H9 (cell line): ENCODE data around the gene CGAS. TPM values are rescaled to one million over a fixed set of nuclear protein-coding genes. Genes with fewer than 3 reads are reported as not detected.

Experiments used
- DNase-seq: peaks from one replicate; pipeline ENCODE4 v3.0.0-alpha.2; 2017
- H2AFZ ChIP-seq: one replicate; pipeline ENCODE4 v1.6.1; 2013; ENCODE audit warnings: mild to moderate bottlenecking, low read length, control low read depth, moderate library complexity
- H2AK5ac ChIP-seq: 2 replicates; pipeline ENCODE4 v1.6.1; 2013; ENCODE audit warnings: low read length, control low read depth, mixed read lengths; ENCODE audit not compliant: insufficient read length
- H2BK120ac ChIP-seq: one replicate; pipeline ENCODE4 v1.6.1; 2013; ENCODE audit warnings: low read depth, mild to moderate bottlenecking, low read length, control low read depth, inconsistent platforms; ENCODE audit not compliant: poor library complexity, severe bottlenecking
- H2BK12ac ChIP-seq: 2 replicates; pipeline ENCODE4 v1.6.1; 2013; ENCODE audit warnings: low read length, control low read depth, mixed read lengths, low read depth; ENCODE audit not compliant: insufficient read length
- H2BK15ac ChIP-seq: 2 replicates; pipeline ENCODE4 v1.6.1; 2013; ENCODE audit warnings: low read depth, low read length, control low read depth
- H2BK20ac ChIP-seq: one replicate; pipeline ENCODE4 v1.6.1; 2013; ENCODE audit warnings: low read depth, mild to moderate bottlenecking, low read length, control low read depth, inconsistent platforms; ENCODE audit not compliant: poor library complexity, severe bottlenecking
- H2BK5ac ChIP-seq: 2 replicates; pipeline ENCODE4 v1.6.1; 2013; ENCODE audit warnings: low read length, control low read depth, mixed read lengths; ENCODE audit not compliant: insufficient read length
- H3K14ac ChIP-seq: 2 replicates; pipeline ENCODE4 v1.6.1; 2013; ENCODE audit warnings: low read length, control low read depth; ENCODE audit not compliant: insufficient read depth
- H3K18ac ChIP-seq: 2 replicates; pipeline ENCODE4 v1.6.1; 2013; ENCODE audit warnings: low read depth, mild to moderate bottlenecking, mixed read lengths, low read length, control low read depth; ENCODE audit not compliant: insufficient read length
- H3K23ac ChIP-seq: 2 replicates; pipeline ENCODE4 v1.6.1; 2013; ENCODE audit warnings: low read length, control low read depth, mixed read lengths, low read depth; ENCODE audit not compliant: insufficient read length
- H3K23me2 ChIP-seq: 2 replicates; pipeline ENCODE4 v1.6.1; 2013; ENCODE audit warnings: low read depth, mild to moderate bottlenecking, mixed read lengths, low read length, control low read depth; ENCODE audit not compliant: insufficient read length, poor library complexity, severe bottlenecking
- H3K27ac ChIP-seq: 2 replicates; pipeline ENCODE4 v1.5.1; 2013; ENCODE audit warnings: low read length, control low read depth, mixed read lengths, low read depth; ENCODE audit not compliant: insufficient read length
- H3K27me3 ChIP-seq: 2 replicates; pipeline ENCODE4 v1.6.1; 2013; ENCODE audit warnings: low read length, control low read depth, inconsistent platforms; ENCODE audit not compliant: insufficient read depth
- H3K4ac ChIP-seq: 2 replicates; pipeline ENCODE4 v1.6.1; 2013; ENCODE audit warnings: low read depth, mild to moderate bottlenecking, control low read depth, inconsistent platforms, low read length, moderate library complexity
- H3K4me1 ChIP-seq: 2 replicates; pipeline ENCODE4 v1.6.1; 2013; ENCODE audit warnings: low read length, control low read depth, inconsistent platforms; ENCODE audit not compliant: insufficient read depth
- H3K4me2 ChIP-seq: 2 replicates; pipeline ENCODE4 v1.6.1; 2013; ENCODE audit warnings: low read length, control low read depth, mixed read lengths; ENCODE audit not compliant: insufficient read length, insufficient read depth
- H3K56ac ChIP-seq: 2 replicates; pipeline ENCODE4 v1.6.1; 2013; ENCODE audit warnings: low read depth, mild to moderate bottlenecking, mixed read lengths, low read length, control low read depth; ENCODE audit not compliant: insufficient read length
- H3K79me1 ChIP-seq: 2 replicates; pipeline ENCODE4 v1.6.1; 2013; ENCODE audit warnings: low read depth, mild to moderate bottlenecking, moderate library complexity, low read length, control low read depth, inconsistent platforms; ENCODE audit not compliant: insufficient read depth, poor library complexity, severe bottlenecking
- H3K79me2 ChIP-seq: 2 replicates; pipeline ENCODE4 v1.6.1; 2013; ENCODE audit warnings: low read length, control low read depth, inconsistent platforms; ENCODE audit not compliant: insufficient read depth
- H3K9ac ChIP-seq: 2 replicates; pipeline ENCODE4 v1.6.1; 2013; ENCODE audit warnings: low read length, control low read depth, mixed read lengths; ENCODE audit not compliant: insufficient read length; ENCODE audit errors: extremely low read depth
- H3K9me3 ChIP-seq: one replicate; pipeline ENCODE4 v1.6.1; 2013; ENCODE audit warnings: low read depth, low read length, inconsistent platforms; ENCODE audit not compliant: control insufficient read depth
- H3T11ph ChIP-seq: one replicate; pipeline ENCODE4 v1.6.1; 2013; ENCODE audit warnings: mild to moderate bottlenecking, low read length, control low read depth, inconsistent platforms
- H4K20me1 ChIP-seq: one replicate; pipeline ENCODE4 v1.6.1; 2013; ENCODE audit not compliant: control insufficient read depth, insufficient read length, insufficient read depth
- H4K5ac ChIP-seq: 2 replicates; pipeline ENCODE4 v1.6.1; 2013; ENCODE audit warnings: low read depth, mild to moderate bottlenecking, mixed read lengths, low read length, control low read depth; ENCODE audit not compliant: insufficient read length
- H4K8ac ChIP-seq: replicated peaks from 2 replicates; pipeline ENCODE4 v1.6.1; 2013; ENCODE audit warnings: low read length, control low read depth, mixed read lengths, low read depth; ENCODE audit not compliant: insufficient read length
- H4K91ac ChIP-seq: 2 replicates; pipeline ENCODE4 v1.6.1; 2013; ENCODE audit warnings: low read depth, mild to moderate bottlenecking, moderate library complexity, mixed read lengths, low read length, control low read depth; ENCODE audit not compliant: insufficient read length
- H3K27ac Mint-ChIP-seq, 3 experiments: 2 replicates in 2 of 3; 3 replicates in 1 of 3; pipeline ENCODE4 v1.8.0; 2020 to 2021; ENCODE audit warnings: mixed read lengths in 3 of 3, mild to moderate bottlenecking in 1 of 3, moderate library complexity in 1 of 3
- H3K27me3 Mint-ChIP-seq: 2 replicates; pipeline ENCODE4 v1.8.0; 2021; ENCODE audit warnings: low read depth, mild to moderate bottlenecking, moderate library complexity, mixed read lengths
- H3K36me3 Mint-ChIP-seq, 3 experiments: 2 replicates in 2 of 3; 3 replicates in 1 of 3; pipeline ENCODE4 v1.8.0; 2020 to 2021; ENCODE audit warnings: low read depth in 3 of 3, mixed read lengths in 3 of 3; ENCODE audit not compliant: insufficient read depth in 1 of 3
- H3K4me1 Mint-ChIP-seq, 2 experiments: 2 replicates each; pipeline ENCODE4 v1.8.0; 2020; ENCODE audit warnings: mixed read lengths in 2 of 2
- H3K4me3 Mint-ChIP-seq, 2 experiments: 2 replicates in 1 of 2; 3 replicates in 1 of 2; pipeline ENCODE4 v1.8.0; 2020 to 2021; ENCODE audit warnings: mild to moderate bottlenecking in 2 of 2, mixed read lengths in 2 of 2, moderate library complexity in 1 of 2
- H3K9me3 Mint-ChIP-seq, 2 experiments: 2 replicates in 1 of 2; 3 replicates in 1 of 2; pipeline ENCODE4 v1.8.0; 2020; ENCODE audit warnings: mild to moderate bottlenecking in 2 of 2, mixed read lengths in 2 of 2, moderate library complexity in 1 of 2
- WGBS: extraction: QIAGEN DNeasy Blood & Tissue Kit; methylation state at CpG from one replicate; pipeline ENCODE4 v1.1.7; 2013; ENCODE audit warnings: missing lambda C conversion rate, low lambda C conversion rate, mixed read lengths; ENCODE audit not compliant: insufficient read length; ENCODE audit errors: extremely low coverage; 5-methylcytosine and 5-hydroxymethylcytosine counted together
- total RNA-seq: library from RNA; stranded (reverse); gene quantifications from 2 replicates; pipeline ENCODE4 v1.2.1, GENCODE V29; 2021
- TF ChIP-seq, protein P1 (sequence below): fragments of 200-600 bp; sonication (generic); conservative IDR thresholded peaks from 3 replicates; pipeline ENCODE4 v1.8.0; 2021; ENCODE audit warnings: antibody characterized with exemption, mild to moderate bottlenecking

CGAS gene
- total RNA-seq, 1 experiment from 2014 or later: 1.7 TPM

DNA sequence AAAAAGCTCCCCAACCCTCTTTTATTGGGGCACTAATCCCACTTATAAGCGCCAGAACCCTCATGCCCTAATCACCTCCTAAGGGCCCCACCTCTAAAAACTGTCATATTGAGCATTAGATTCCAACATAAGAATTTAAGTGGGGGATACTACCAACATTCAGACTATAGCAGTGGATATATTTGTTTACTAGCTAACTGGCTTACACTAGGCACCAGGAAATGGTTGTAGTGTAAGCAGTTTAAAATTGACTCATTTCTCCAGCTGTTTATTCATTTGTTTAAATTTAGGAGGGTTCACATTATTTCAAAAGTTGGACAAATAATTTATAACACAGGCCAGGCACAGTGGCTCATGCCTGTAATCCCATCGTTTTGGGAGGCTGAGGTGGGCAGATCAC lies 32.3 kb upstream of the CGAS start:
- Histone ChIP-seq H3K18ac (no peak overlapping the region), H3K9ac (no peak overlapping the region), H4K5ac (no peak overlapping the region), H3K79me2 (no peaks in the 10 kb centered on the region), H2BK5ac (no peak overlapping the region), H2AK5ac (no peak overlapping the region), H3K4me1 (no peaks in the 10 kb centered on the region), H3K27me3 (no peaks in the 10 kb centered on the region), H3K23ac (no peak overlapping the region), H3K23me2 (no peaks in the 10 kb centered on the region), H3K56ac (no peak overlapping the region), H3K79me1 (no peaks in the 10 kb centered on the region), H3K9me3 (no peaks in the 10 kb centered on the region), H2BK20ac (no peak overlapping the region), H2BK12ac (no peak overlapping the region), H2BK15ac (no peak overlapping the region), H4K91ac (no peak overlapping the region), H3T11ph (no peak overlapping the region), H2BK120ac (no peak overlapping the region), H3K27ac (no peak overlapping the region), H3K4ac (no peak overlapping the region), H2AFZ (no peak overlapping the region), H3K4me2 (no peak overlapping the region), H4K8ac (no peak overlapping the region), H4K20me1 (no peaks in the 10 kb centered on the region), H3K14ac (no peak overlapping the region)
- Mint-ChIP-seq H3K27me3 (no peaks in the 10 kb centered on the region), H3K36me3 (peaks cover 46 to 87% (median 65%) of the 10 kb centered on the region in 3 experiments), H3K4me1 (no peaks in the 10 kb centered on the region), H3K4me3 (no peak overlapping the region), H3K27ac (0 out of 7 replicates have a peak overlapping the region, but pooled peaks of 2 of the 3 experiments have one; percentile 22 to 34), H3K9me3 (peaks cover 0 to 2% of the 10 kb centered on the region in 2 experiments; a peak in 2 of 5 replicates)
- WGBS: no CpG with 5 or more reads among the region's 2 CpGs
- TF ChIP-seq, protein P1, sequence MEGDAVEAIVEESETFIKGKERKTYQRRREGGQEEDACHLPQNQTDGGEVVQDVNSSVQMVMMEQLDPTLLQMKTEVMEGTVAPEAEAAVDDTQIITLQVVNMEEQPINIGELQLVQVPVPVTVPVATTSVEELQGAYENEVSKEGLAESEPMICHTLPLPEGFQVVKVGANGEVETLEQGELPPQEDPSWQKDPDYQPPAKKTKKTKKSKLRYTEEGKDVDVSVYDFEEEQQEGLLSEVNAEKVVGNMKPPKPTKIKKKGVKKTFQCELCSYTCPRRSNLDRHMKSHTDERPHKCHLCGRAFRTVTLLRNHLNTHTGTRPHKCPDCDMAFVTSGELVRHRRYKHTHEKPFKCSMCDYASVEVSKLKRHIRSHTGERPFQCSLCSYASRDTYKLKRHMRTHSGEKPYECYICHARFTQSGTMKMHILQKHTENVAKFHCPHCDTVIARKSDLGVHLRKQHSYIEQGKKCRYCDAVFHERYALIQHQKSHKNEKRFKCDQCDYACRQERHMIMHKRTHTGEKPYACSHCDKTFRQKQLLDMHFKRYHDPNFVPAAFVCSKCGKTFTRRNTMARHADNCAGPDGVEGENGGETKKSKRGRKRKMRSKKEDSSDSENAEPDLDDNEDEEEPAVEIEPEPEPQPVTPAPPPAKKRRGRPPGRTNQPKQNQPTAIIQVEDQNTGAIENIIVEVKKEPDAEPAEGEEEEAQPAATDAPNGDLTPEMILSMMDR: no peak
- DNase-seq: no peak
